HFF-Myc (cell line): ENCODE measurements around the gene RAB15.

ENCODE experiments used
- DNase-seq: peaks from one replicate; pipeline ENCODE4 v3.0.0-alpha.2; 2011; ENCODE audit warnings: low read depth; ENCODE audit errors: extremely low read depth
- H3K4me3 ChIP-seq: replicated peaks from 2 replicates; pipeline ENCODE4 v1.5.1; 2011; ENCODE audit warnings: low read depth, mild to moderate bottlenecking, control low read depth, low read length
- TF ChIP-seq, protein P1 (sequence below): IDR thresholded peaks from 2 replicates; pipeline ENCODE4 v1.5.1; 2012; ENCODE audit warnings: mild to moderate bottlenecking, low read depth, low read length, control low read depth; ENCODE audit errors: missing control alignments

Gene RAB15

DNA sequence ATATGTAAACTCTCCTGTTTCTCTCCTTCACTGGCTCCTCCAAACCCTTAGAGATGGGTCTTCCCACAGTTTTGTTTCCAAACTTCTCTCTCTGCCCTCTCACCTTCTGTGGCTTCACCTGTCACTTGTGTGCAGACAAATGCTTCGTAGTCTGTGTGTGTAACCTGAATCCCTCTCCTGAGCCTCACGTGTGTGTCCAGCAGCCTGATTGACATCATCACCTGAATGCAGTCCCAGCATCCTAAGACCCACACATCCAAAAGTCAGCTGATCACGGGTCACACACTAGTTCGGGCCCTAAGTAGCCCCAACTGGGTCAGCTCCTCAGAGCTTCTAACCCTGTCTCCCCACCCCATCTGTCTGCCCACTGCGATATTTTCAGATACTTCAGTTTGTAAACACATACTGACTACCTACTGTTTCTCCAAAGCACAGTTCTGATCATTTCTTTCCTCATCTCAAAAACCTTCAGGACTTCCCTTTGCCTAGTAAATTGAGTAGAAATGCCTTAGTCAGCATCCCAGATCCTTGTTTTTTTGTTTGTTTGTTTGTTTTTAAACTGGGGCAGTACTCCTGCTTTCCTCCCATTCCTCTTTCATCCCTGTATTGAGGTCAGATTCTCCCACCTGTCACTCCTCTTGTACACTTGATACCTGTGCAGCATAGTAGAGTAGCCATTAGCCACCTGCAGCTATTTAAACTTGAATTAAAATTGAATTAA is 38.2 kb upstream of the RAB15 start:
- DNase-seq, result no peak
- TF ChIP-seq, protein P1, sequence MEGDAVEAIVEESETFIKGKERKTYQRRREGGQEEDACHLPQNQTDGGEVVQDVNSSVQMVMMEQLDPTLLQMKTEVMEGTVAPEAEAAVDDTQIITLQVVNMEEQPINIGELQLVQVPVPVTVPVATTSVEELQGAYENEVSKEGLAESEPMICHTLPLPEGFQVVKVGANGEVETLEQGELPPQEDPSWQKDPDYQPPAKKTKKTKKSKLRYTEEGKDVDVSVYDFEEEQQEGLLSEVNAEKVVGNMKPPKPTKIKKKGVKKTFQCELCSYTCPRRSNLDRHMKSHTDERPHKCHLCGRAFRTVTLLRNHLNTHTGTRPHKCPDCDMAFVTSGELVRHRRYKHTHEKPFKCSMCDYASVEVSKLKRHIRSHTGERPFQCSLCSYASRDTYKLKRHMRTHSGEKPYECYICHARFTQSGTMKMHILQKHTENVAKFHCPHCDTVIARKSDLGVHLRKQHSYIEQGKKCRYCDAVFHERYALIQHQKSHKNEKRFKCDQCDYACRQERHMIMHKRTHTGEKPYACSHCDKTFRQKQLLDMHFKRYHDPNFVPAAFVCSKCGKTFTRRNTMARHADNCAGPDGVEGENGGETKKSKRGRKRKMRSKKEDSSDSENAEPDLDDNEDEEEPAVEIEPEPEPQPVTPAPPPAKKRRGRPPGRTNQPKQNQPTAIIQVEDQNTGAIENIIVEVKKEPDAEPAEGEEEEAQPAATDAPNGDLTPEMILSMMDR, result no peak
- no peak overlapping the region for H3K4me3 ChIP-seq

DNA sequence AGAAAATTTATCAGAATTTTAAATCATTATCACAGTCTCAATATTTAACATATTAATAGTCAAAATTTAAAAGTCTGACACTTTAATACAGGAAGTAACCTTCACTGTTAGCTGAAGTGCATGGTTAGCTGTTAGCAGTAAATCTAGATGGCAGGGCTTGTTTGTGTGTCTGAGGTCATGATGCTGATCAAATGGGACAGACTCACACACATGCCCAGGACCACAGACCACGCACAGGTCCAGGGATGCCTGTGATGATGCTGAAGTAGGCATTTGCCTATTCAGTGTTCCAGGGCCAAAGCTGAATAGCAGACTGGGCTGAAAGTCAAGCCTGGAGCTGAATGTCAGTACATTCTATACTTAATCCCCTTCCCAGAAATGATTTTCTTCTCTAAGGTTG is 35.1 kb upstream of the RAB15 start:
- TF ChIP-seq, protein P1, result no peak
- no peak for DNase-seq
- H3K4me3 ChIP-seq, result no peak overlapping the region

DNA sequence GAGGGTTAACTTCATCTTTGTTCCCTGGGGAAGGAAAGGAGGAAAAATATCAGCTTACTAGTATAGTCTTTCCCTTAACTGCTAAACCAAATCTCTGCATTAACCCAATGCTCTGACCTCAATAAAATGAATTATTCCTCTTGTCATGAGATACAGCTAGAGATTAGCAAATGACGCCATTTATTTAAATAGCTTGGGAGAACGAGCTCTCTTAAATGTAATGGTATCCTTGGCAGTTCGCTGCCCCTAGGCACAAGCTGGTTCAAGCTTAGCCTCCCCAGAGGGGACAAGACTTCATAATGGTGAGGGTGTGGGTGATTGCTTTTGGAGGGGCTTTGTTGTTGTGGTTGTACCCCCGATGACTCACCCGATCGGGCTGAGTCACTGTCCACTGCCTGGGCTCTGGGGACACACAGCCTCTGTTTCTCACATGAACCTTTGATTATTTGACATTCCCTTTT is 34.2 kb upstream of the RAB15 start:
- DNase-seq, result no peak
- H3K4me3 ChIP-seq, result no peak overlapping the region
- TF ChIP-seq, protein P1, result no peak

DNA sequence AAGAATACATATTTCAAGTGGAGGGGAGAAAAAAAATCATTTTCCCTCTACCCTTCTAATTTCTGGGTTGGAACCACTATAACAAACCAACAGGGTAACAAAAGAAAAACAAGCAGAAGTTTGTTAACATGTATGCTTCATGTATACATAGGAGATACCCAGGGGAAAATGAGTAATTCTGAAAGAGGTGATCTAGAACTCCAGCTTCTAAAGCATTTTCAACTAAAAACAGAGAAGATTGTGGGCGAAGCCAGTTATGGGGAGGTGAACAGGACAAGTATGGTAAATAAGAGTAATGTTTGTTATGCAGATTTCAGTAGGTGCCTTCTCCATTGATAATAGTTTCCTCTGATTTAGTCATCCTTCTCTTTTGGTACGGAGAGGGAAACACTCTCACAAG is 31.3 kb upstream of the RAB15 start:
- no peak for DNase-seq
- H3K4me3 ChIP-seq, result no peak overlapping the region
- TF ChIP-seq, protein P1, result no peak

DNA sequence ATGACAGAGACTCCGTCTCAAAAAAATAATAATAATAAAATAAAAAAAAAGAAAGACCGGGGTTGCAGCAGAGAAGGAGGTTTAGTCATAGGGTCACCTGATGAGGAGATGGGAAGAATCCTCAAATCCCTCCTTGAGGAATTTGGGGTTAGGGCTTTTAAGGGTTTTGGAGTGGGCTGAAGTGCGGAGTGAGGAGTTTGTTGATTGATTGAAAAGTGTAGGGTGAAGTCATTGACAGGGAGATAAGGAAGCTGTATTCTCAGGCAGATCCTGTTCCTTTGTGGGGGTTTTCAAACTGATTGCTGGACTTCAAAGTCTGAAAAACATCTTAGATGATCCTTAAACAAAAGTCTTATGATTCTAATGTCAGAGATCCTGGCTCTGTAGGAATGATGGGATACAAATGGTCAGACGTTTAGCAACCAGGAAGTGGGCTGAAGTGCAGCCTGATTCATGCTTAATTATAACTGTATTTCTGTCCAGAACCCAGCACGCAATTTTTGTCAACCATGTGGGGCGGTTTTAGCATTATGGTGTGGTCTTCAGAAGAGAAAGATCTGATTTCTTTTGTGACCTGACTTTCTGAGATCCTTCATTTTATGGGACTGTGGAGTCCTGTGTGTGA is 30.6 kb upstream of the RAB15 start:
- TF ChIP-seq, protein P1, result no peak
- no peak for DNase-seq
- no peak overlapping the region for H3K4me3 ChIP-seq

DNA sequence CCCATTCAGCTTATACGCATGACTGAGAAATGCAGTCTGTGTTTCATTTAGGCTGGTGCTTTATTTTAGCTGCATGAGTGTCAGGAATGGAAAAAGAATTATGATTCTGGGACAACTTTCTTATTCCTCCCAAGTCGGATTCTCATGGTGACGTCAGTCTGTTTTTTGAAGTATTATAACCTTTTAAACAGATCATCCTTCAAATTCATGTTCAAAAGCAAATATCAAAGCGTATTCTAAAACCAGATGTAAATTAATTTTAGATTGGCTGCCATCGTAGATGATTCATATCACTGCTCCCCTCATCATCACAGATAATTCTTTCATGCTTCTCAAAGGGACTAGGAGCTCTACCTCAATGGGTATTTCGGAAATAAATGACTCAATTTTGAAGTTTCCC is 29.6 kb upstream of the RAB15 start:
- TF ChIP-seq, protein P1, result no peak
- no peak for DNase-seq
- H3K4me3 ChIP-seq, result no peak overlapping the region
